ENCODE measurements around the gene PRPF40B.

DNA sequence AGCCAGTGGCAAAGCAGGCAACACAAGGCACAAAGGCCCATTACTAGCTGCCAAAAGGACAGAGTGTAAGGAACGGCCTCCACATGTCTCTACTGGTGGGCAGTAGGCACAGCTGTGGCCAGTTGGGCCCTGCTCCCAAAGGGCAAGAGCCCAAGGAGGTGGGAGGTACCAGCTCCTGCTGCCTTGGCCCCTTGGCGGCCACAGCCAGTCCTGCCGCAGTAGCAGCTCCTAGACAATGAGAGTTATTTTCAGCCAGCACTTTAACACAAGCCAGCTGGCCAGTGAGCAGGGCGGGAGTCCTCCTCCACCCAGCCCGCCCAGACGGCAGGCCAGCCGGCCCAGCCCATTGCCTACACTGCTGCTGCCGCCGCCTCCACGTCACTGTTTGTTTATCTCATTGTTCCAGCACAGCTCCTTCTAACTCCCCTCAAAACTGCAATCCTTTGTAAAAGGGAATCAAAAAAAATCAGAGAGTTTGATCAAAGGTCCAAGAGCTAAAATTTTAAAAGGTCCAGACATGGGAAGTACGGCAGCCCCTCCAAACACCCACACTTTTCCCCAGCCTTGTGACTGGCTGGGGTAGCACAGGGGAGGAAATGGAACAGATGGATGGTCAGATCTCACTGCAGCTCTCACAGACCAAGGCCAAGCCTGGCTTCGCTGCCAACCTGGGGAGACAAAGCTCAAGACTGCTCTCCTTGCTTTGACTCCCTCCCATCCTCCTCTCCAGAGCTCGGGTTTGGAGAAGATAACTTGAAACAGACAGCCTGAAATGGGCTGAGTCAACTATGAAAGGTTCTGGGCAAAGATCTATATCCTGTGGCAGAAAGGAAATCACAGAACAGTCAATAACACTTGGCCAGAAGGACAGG lies 50.3 kb downstream of the PRPF40B start:
- TF ChIP-seq, protein P1, sequence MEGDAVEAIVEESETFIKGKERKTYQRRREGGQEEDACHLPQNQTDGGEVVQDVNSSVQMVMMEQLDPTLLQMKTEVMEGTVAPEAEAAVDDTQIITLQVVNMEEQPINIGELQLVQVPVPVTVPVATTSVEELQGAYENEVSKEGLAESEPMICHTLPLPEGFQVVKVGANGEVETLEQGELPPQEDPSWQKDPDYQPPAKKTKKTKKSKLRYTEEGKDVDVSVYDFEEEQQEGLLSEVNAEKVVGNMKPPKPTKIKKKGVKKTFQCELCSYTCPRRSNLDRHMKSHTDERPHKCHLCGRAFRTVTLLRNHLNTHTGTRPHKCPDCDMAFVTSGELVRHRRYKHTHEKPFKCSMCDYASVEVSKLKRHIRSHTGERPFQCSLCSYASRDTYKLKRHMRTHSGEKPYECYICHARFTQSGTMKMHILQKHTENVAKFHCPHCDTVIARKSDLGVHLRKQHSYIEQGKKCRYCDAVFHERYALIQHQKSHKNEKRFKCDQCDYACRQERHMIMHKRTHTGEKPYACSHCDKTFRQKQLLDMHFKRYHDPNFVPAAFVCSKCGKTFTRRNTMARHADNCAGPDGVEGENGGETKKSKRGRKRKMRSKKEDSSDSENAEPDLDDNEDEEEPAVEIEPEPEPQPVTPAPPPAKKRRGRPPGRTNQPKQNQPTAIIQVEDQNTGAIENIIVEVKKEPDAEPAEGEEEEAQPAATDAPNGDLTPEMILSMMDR (IDR thresholded peaks at IDR 0.05) = peak in 1 of 3 donors; percentile 55
- no peak for TF ChIP-seq POLR2A (IDR thresholded peaks at IDR 0.05)

Measured in lower leg skin (tissue), 3 donors.